Hematopoietic multipotent progenitor cell treated with erythropoietin and hydrocortisone succinate and interleukin-3 and kit ligand, for 6 days (in vitro differentiated cells): ENCODE results near the gene SLC15A2.
"Not testable (repeated sequence)": the region's sequence is repeated elsewhere in the genome, so short reads cannot be mapped to it uniquely, and the experiment has no call there.

Experiments used
- DNase-seq: peaks from one replicate; pipeline ENCODE4 v3.0.0-alpha.2; 2015

The SLC15A2 gene

DNA sequence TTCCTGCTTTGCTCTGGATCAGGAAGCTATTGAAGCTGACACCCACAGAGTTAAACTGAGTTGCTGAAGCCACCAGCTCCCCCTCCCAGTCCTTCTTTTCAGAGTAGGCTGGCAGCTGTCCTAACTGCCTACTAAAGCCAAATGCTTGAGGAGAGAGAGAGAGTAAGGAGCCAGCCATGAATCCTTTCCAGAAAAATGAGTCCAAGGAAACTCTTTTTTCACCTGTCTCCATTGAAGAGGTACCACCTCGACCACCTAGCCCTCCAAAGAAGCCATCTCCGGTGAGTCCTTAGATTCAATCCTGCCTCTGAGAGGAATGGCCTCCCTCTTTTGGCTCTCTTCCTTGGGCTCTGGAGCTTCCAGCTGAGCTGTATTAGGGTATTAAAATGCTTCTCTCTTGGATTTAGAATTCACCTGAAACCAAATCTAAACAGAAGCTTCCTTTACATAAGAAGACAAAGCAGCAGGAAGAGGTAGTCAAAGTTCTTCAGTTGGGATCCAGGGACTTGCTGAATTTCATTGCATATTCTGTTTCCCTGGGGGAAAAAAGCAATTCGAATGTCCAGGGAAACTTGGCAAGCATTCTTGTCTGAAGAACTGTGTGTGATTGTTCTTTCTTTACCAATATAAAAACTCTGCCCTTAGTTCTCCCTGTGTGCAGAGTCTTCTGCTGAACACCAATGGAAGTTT lies at the start of gene SLC15A2:
Gene SLC15A2, plus strand, starts transcription at position 101 of the 690 bp plus-strand sequence. Its CDS starts 76 bp downstream, at position 177.
- no peak for DNase-seq

- no peak for DNase-seq
These were observed 49.3 kb upstream of the SLC15A2 start for GRCh38 chr3:121844892-121845291.

GRCh38 chr3:121852256-121852655 lies 41.9 kb upstream of the SLC15A2 start:
- DNase-seq = no peak

GRCh38 chr3:121855555-121855954 lies 38.6 kb upstream of the SLC15A2 start:
- DNase-seq = peak; percentile 45

DNA sequence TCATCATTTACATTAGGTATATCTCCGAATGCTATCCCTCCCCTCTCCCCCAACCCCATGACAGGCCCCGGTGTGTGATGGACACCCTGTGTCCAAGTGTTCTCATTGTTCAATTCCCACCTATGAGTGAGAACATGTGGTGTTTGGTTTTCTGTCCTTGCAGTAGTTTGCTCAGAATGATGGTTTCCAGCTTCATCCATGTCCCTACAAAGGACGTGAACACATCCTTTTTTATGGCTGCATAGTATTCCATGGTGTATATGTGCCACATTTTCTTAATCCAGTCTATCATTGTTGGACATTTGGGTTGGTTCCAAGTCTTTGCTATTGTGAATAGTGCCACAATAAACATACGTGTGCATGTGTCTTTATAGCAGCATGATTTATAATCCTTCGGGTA lies 36.4 kb upstream of the SLC15A2 start:
- not testable (repeated sequence) for DNase-seq

- DNase-seq = not testable (repeated sequence)
These were observed 31.0 kb upstream of the SLC15A2 start for GRCh38 chr3:121863247-121863646.

GRCh38 chr3:121863801-121864200 lies 30.4 kb upstream of the SLC15A2 start:
- no peak for DNase-seq

- DNase-seq = no peak
These were observed 24.5 kb upstream of the SLC15A2 start for GRCh38 chr3:121869736-121870135.

DNA sequence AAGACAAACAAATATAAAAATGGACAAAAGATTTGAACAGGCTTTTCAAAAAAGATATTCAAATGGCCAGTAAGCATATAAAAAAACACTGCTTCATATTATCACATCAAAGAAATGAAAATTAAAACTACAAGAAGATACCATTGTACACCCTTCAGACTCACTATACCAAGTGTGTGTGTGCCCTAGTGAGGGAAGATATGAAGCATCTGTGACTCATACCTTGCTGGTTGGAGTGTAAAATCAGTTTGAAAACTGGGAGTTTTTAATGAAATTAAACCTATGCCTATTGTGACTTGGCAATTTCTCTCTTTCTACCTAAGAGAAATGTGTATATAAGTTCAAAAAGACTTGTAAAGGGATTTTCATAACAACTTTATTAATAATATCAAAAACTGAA lies 23.5 kb upstream of the SLC15A2 start:
- DNase-seq = no peak

DNA sequence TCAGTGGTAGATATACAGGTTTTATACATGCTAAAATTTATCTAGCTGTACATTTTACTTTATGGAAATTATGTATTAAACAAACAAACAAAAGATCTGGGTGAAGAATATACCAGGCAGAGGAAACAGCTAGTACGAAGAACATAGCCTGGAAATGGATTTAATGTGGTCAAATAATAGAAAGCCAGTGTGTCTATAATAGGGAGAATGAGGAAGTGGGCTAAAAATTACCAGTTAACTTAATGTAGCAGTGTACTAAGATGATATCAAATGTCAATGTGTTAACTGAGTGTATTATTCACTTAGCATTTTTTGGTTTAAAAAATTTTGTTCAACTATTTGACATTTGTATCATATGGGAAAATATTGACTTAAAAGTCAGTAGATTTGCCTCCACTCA lies 22.8 kb upstream of the SLC15A2 start:
- peak; percentile 45 for DNase-seq

GRCh38 chr3:121878411-121878810 lies 15.8 kb upstream of the SLC15A2 start:
- no peak for DNase-seq

DNA sequence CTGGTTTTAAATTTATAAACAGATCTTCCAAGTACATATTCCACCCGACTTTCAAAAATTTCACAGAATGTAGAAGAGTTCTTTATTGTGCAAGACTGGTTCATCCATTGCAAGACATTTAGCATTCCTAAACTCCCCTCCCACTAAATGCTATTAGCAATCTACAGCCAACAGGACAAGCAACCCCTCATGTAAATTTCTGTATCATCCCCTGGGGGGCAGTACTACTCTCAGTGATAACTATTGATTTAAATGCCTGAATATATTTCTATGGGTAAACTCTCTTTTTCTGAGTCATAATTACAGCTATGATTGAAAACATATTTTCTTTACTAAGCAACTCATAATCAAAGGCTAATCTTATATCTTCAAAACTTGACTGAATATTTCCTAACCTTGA lies 10.7 kb upstream of the SLC15A2 start:
- peak; percentile 51 for DNase-seq

DNA sequence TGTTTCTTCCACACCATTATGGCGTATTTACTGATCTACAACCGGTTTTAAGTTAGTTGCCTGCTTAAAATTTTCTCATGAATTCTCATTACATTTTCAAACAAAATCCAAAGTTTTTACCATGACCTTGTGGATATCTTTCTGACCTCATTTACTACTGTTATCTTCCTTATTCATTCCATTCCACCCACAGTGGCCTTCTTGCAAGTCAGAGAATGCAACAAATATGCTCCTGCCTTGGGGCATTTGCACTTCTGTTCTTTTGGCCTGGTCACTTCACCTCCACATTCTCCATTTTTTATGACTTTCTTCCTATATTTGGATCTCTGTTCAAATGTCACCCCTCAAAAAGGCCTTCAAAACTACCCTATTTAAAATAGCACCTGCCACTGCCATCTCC lies 8.8 kb upstream of the SLC15A2 start:
- DNase-seq = no peak

DNA sequence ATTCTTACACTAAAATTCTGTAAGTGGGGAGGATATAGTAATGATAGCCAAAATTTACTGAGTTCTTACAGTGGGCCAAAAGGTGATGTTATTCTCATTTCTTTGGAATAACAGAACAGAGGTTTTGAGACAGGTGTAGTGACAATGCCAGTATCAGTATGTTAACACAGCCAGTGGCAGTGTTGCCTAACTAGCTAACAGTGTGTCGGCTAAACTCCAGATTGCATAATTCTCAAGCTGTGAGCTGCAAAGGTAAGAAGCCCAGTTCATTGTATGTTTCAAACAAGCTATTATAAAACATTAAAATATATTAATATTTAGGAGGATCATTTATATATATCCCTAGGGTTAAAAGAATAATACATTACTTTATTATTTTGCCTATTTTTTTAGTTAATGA lies 920 bp downstream of the SLC15A2 start:
- DNase-seq = no peak

DNA sequence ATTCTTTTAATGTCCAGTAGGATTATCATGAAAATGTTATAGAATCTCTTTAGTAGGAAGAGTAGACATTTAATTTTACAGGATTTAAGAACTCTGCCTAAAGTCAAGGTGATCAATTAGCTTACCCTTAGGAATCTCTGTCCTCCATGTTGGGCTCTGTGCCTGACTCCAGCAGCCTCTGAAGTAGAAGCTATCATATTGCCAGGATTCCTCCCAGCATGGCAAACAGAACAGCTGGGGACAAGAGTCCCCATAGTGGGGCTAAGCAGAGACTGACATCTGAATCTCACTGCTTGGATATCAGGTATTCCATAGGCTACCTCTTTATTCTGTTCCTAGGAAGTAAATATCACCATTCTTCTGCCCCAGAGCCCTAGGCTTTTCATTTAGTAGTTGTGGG lies 1.5 kb downstream of the SLC15A2 start:
- no peak for DNase-seq

GRCh38 chr3:121896823-121897222 lies 2.6 kb downstream of the SLC15A2 start:
- no peak for DNase-seq

DNA sequence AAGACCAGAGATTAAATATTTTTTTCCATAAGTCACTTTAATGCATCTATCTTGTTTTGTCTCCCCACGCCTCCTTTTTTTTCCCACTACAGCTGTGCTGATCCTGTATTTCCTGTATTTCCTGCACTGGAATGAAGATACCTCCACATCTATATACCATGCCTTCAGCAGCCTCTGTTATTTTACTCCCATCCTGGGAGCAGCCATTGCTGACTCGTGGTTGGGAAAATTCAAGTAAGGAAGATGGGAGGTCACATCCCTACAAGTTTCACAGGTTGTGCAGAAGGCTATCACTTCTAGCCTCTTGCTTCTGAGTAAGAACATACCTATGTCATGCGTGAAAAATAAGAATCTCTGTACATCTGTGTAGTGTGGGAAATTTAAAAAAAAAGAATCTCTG lies 3.1 kb downstream of the SLC15A2 start:
- DNase-seq = no peak

- no peak for DNase-seq
These were observed 19.2 kb downstream of the SLC15A2 start for GRCh38 chr3:121913305-121913990.

DNA sequence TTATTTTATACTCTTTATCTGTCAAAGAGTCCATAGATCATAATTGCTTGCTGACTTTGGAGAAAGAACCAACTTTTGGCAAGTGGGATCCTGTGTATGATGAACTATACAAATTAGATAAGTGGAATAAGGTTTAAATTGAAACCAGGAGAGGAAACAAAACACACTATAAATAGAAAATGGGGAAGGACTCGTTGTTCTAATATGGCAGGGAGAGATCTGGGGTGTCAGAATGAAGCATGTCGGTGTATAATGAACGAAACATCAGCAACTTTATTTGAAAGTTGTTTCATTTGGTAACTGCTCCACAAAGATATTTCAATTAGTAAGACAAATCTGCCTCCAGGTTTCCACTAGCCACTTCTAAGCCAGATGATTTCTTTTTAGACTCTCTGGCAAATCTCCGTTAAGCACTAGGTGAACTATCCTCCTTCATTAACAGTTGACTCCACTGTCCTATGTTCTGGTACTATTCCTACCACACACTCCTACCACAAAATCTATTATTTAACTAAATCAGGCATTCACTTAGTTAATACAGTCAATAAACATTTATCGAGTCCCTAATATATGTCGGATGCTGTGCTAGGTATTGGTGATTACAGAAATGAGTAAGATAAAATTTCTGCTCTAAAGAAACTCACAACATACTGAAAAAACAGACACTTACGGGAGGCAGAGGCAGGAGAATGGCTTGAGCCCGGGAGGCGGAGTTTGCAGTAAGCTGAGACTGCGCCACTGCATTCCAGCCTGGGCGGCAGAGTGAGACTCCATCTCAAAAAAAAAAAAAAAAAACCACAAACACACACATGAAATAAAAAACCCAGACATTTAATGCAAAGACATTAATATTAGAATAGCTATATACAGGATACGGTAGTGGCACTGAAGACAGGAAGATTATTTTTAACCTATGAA lies 20.1 kb downstream of the SLC15A2 start:
- DNase-seq = no peak

DNA sequence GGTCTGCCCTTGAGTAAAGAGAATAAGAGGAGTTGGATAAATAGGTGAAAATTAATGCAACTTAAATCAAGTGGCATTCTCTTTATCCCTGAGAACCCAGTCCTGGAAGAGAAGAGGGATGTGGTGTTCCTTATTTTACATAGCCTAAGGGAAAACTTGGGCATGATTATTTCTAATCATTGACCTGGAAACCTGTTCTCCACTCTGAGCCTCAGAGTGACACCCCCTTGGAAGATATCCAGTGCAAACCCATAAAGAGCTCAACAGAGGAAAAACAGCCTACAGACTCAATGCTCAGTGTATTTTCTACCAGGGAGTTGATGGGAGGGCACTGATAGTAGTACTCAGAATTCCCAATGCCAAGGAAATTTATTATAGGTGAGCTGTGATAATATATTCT lies 22.0 kb downstream of the SLC15A2 start:
- no peak for DNase-seq

DNA sequence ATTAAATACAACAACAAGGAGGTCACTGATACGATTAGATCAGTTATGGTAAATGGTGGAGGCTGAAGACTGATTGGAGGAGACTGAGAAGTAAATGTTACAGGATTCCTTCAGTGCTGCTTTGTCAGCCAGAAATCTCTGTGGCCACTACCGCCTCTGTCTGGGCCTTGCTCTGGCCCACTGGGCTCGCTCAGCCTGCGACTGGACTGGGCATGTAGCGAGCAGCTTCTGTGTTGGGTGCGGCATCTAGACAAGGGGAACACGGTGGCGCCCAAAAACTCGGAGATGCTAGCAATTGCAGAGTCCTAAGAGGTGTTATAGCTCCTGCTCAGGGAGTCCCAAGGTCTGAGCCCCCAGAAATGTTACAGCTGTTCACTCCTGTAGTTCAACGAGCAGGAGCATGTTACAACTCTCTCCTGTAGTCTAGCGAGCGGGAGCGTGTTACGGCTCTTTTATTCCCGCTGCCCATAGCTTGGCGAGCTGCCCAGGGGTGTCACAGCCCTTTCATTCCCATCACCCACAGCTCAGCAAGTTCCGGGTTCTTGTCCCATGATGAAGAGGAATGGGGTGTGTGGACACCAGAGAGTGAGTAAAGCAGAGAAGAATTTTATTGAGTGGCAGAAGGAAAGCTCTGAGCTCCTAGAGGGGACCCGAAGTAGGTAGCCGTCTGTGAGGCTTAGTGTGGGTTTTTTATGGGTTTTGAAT lies 24.7 kb downstream of the SLC15A2 start:
- DNase-seq = no peak

GRCh38 chr3:121924734-121925133 lies 30.5 kb downstream of the SLC15A2 start:
- DNase-seq = no peak

DNA sequence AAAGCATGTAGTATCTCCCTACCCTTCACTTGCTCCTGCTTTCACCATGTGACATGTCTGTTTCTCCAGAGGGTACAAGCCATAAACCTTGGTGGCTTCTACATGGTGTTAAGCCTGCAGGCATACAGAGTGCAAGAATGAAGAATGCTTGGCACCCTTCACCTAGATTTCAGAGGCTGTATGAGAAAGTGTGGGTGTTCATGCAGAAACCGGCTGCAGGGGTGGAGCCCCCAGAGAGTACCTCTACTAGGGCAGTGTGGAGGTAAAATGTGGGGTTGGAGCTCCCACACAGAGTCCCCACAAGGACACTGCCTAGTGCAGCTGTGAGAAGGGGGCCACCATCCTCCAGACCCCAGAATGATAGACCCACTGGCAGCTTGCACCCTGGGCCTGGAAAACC lies 32.2 kb downstream of the SLC15A2 start:
- DNase-seq = no peak
